Measurements from ENCODE around the gene COL24A1. TPM values are rescaled to one million over a fixed set of nuclear protein-coding genes. Genes with fewer than 3 reads are reported as not detected.

Gene COL24A1
- total RNA-seq, 1 donor from 2014 or later, result 1.1 TPM

DNA sequence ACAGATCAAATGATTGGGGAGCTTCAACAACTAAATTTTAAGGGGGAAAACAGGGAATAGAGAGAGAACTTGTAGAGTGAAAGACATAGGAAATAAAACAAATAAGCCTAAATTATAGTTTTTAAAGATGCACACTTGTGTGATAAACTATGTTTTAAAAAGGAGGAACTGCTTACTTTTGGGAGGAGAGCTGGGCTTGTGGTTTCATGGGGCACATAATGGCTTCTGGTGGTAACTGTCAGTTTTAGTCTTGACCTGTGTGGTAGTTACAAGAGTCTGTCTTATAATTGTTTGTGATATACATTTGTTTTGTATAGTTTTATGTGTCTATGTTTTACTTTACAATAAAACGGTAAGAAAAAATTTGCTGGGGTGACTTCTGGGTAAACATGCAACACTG is 165.3 kb downstream of the COL24A1 start:
- no peaks in the 10 kb centered on the region for H3K36me3 ChIP-seq
- no peaks in the 10 kb centered on the region for H3K4me1 ChIP-seq
- H3K4me3 ChIP-seq, result no peak overlapping the region
- no peaks in the 10 kb centered on the region for H3K27me3 ChIP-seq (ENCODE audit: low read depth)
- intact Hi-C loops (cut with DNase I), result no loop called here
- ATAC-seq (no peak), DNase-seq (no peak)
- no peak overlapping the region for H3K27ac ChIP-seq
- H3K9me3 ChIP-seq, result no peaks in the 10 kb centered on the region
- TF ChIP-seq, protein P1, sequence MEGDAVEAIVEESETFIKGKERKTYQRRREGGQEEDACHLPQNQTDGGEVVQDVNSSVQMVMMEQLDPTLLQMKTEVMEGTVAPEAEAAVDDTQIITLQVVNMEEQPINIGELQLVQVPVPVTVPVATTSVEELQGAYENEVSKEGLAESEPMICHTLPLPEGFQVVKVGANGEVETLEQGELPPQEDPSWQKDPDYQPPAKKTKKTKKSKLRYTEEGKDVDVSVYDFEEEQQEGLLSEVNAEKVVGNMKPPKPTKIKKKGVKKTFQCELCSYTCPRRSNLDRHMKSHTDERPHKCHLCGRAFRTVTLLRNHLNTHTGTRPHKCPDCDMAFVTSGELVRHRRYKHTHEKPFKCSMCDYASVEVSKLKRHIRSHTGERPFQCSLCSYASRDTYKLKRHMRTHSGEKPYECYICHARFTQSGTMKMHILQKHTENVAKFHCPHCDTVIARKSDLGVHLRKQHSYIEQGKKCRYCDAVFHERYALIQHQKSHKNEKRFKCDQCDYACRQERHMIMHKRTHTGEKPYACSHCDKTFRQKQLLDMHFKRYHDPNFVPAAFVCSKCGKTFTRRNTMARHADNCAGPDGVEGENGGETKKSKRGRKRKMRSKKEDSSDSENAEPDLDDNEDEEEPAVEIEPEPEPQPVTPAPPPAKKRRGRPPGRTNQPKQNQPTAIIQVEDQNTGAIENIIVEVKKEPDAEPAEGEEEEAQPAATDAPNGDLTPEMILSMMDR (IDR thresholded peaks at IDR 0.05), result no peak

GRCh38 chr1:85984636-85985035 is 171.9 kb downstream of the COL24A1 start:
- Histone ChIP-seq H3K4me3 (no peak overlapping the region), H3K9me3 (no peaks in the 10 kb centered on the region), H3K27me3 (ENCODE audit: low read depth) (no peaks in the 10 kb centered on the region), H3K4me1 (no peaks in the 10 kb centered on the region), H3K36me3 (no peaks in the 10 kb centered on the region), H3K27ac (no peak overlapping the region)
- TF ChIP-seq, protein P1 (IDR thresholded peaks at IDR 0.05), result no peak
- DNase-seq, result no peak
- ATAC-seq, result no peak
- intact Hi-C loops (cut with DNase I), result no loop called here

- H3K9me3 ChIP-seq, result no peaks in the 10 kb centered on the region
- no peak overlapping the region for H3K4me3 ChIP-seq
- no peaks in the 10 kb centered on the region for H3K27me3 ChIP-seq (ENCODE audit: low read depth)
- no peaks in the 10 kb centered on the region for H3K36me3 ChIP-seq
- DNase-seq (no peak), ATAC-seq (no peak)
- H3K4me1 ChIP-seq, result no peaks in the 10 kb centered on the region
- intact Hi-C loops (cut with DNase I), result no loop called here
- TF ChIP-seq, protein P1 (IDR thresholded peaks at IDR 0.05), result no peak
- no peak overlapping the region for H3K27ac ChIP-seq
These were observed 173.3 kb downstream of the COL24A1 start for GRCh38 chr1:85983316-85983715.

DNA sequence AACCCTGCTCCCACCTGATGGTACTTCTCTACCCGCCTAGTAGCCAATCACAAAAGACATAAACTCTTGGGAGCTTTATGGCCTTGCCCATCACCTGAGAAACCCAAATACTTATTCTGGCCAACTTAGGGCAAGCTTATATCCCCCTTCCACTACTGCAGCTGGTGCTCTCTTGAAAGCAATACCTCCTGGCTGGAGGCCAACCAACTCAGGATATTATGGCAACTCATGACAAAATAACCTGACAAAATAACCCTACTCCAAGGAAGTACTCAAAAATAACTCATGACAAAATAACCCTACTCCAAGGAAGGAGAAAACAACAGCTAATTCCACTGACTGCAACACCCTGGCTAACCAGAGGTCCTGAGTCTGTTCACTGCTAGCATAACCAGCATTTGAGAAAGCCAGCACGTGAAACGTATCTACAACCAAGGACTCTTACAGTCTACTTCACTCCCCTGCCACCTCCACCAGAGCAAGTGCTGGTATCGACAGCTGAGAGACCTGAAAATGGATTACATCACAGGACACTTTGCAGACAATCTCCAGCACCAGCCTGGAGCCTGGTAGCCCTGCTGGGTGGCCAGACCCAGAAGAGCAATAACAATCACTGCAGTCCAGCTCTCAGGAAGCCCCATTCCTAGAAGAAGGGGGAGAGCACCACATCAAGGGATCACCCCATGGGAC is 179.9 kb downstream of the COL24A1 start:
- Histone ChIP-seq H3K36me3 (no peaks in the 10 kb centered on the region), H3K27ac (no peak overlapping the region), H3K4me3 (no peak overlapping the region), H3K9me3 (no peaks in the 10 kb centered on the region), H3K27me3 (ENCODE audit: low read depth) (no peaks in the 10 kb centered on the region), H3K4me1 (no peaks in the 10 kb centered on the region)
- no peak for ATAC-seq
- intact Hi-C loops (cut with DNase I), result no loop called here
- TF ChIP-seq, protein P1 (IDR thresholded peaks at IDR 0.05), result no peak
- no peak for DNase-seq

GRCh38 chr1:85975912-85976371 is 180.6 kb downstream of the COL24A1 start:
- no peaks in the 10 kb centered on the region for H3K27me3 ChIP-seq (ENCODE audit: low read depth)
- ATAC-seq, result no peak
- intact Hi-C loops (cut with DNase I), result no loop called here

More at GRCh38 chr1:85975912-85976371, 180.6 kb downstream of the COL24A1 start:
- no peak overlapping the region for H3K27ac ChIP-seq
- TF ChIP-seq, protein P1 (IDR thresholded peaks at IDR 0.05), result no peak
- no peaks in the 10 kb centered on the region for H3K36me3 ChIP-seq
- no peaks in the 10 kb centered on the region for H3K4me1 ChIP-seq
- H3K9me3 ChIP-seq, result no peaks in the 10 kb centered on the region
- no peak for DNase-seq
- no peak overlapping the region for H3K4me3 ChIP-seq
